Astrocyte (in vitro differentiated cells and primary cell): Measurements from ENCODE around the gene PLEK2. TPM values are rescaled to one million over a fixed set of nuclear protein-coding genes. Genes with fewer than 3 reads are reported as not detected.

Source experiments
- DNase-seq: peaks from one replicate; pipeline ENCODE4 v3.0.0-alpha.2; 2010; ENCODE audit warnings: low read depth
- FAIRE-seq: peaks from 2 replicates; lab custom pipeline; 2011; peaks lifted over from hg19 to GRCh38; lab: Jason Lieb, UNC
- H2AFZ ChIP-seq: 2 replicates; pipeline ENCODE4 v1.6.0; 2012; ENCODE audit warnings: low read depth, low read length, inconsistent platforms
- H3K27ac ChIP-seq: 2 replicates; pipeline ENCODE4 v1.5.1; 2011; ENCODE audit warnings: low read depth, low read length, inconsistent platforms
- H3K27me3 ChIP-seq: 2 replicates; pipeline ENCODE4 v1.6.0; 2011; ENCODE audit warnings: low read length, inconsistent platforms; ENCODE audit not compliant: insufficient read depth
- H3K36me3 ChIP-seq: 2 replicates; pipeline ENCODE4 v1.5.1; 2011; ENCODE audit warnings: low read length, inconsistent platforms; ENCODE audit not compliant: insufficient read depth
- H3K4me1 ChIP-seq: 2 replicates; pipeline ENCODE4 v1.5.1; 2011; ENCODE audit warnings: low read length, inconsistent platforms; ENCODE audit not compliant: insufficient read depth
- H3K4me2 ChIP-seq: 2 replicates; pipeline ENCODE4 v1.6.0; 2012; ENCODE audit warnings: low read length, inconsistent platforms
- H3K4me3 ChIP-seq: 2 replicates; pipeline ENCODE4 v1.5.1; 2011; ENCODE audit warnings: low read depth, mild to moderate bottlenecking, low read length, inconsistent platforms; ENCODE audit not compliant: insufficient read depth
- H3K79me2 ChIP-seq: 2 replicates; pipeline ENCODE4 v1.6.0; 2012; ENCODE audit warnings: mild to moderate bottlenecking, low read length, inconsistent platforms; ENCODE audit not compliant: insufficient read depth
- H3K9ac ChIP-seq: 2 replicates; pipeline ENCODE4 v1.6.0; 2012; ENCODE audit warnings: mild to moderate bottlenecking, low read length, inconsistent platforms
- H3K9me3 ChIP-seq: 2 replicates; pipeline ENCODE4 v1.5.1; 2012; ENCODE audit warnings: low read depth, mild to moderate bottlenecking, low read length, inconsistent platforms; ENCODE audit not compliant: insufficient read depth
- H4K20me1 ChIP-seq: 2 replicates; pipeline ENCODE4 v1.6.0; 2012; ENCODE audit warnings: low read length, inconsistent platforms; ENCODE audit not compliant: insufficient read depth
- H3K27ac Mint-ChIP-seq: one replicate; pipeline ENCODE4 v1.8.0; 2021; ENCODE audit warnings: mild to moderate bottlenecking, mixed read lengths; ENCODE audit not compliant: unreplicated experiment
- H3K27me3 Mint-ChIP-seq: one replicate; pipeline ENCODE4 v1.8.0; 2021; ENCODE audit warnings: low read depth, mixed read lengths; ENCODE audit not compliant: unreplicated experiment
- H3K36me3 Mint-ChIP-seq: one replicate; pipeline ENCODE4 v1.8.0; 2021; ENCODE audit warnings: low read depth, mixed read lengths; ENCODE audit not compliant: unreplicated experiment
- H3K4me1 Mint-ChIP-seq: one replicate; pipeline ENCODE4 v1.8.0; 2021; ENCODE audit warnings: low read depth, mixed read lengths; ENCODE audit not compliant: unreplicated experiment
- H3K4me3 Mint-ChIP-seq: one replicate; pipeline ENCODE4 v1.8.0; 2021; ENCODE audit warnings: mild to moderate bottlenecking, moderate library complexity, mixed read lengths; ENCODE audit not compliant: unreplicated experiment
- H3K9me3 Mint-ChIP-seq: one replicate; pipeline ENCODE4 v1.8.0; 2021; ENCODE audit warnings: mild to moderate bottlenecking, mixed read lengths; ENCODE audit not compliant: unreplicated experiment
- CTCF ChIP-seq: IDR thresholded peaks from 2 replicates; pipeline ENCODE4 v1.5.1; 2011; ENCODE audit warnings: low read depth, mild to moderate bottlenecking, inconsistent platforms, low read length, moderate library complexity; ENCODE audit not compliant: insufficient read depth
- EZH2 ChIP-seq: IDR thresholded peaks from 2 replicates; pipeline ENCODE4 v1.6.1; 2012; ENCODE audit warnings: mild to moderate bottlenecking, low read length, inconsistent platforms; ENCODE audit not compliant: insufficient read depth
- total RNA-seq: library from RNA; stranded (reverse); gene quantifications from 2 replicates; pipeline ENCODE4 v1.2.1, GENCODE V29; 2021

PLEK2 gene
- total RNA-seq, 1 donor from 2014 or later, result 1.3 TPM

GRCh38 chr14:67365476-67365875, 46.5 kb downstream of the PLEK2 start:
- no peaks in the 10 kb centered on the region for H3K9me3 ChIP-seq
- H3K27me3 ChIP-seq, result no peaks in the 10 kb centered on the region
- no peak overlapping the region for H3K9ac ChIP-seq
- H3K4me3 ChIP-seq, result no peak overlapping the region
- H3K27ac ChIP-seq, result no peak overlapping the region
- Mint-ChIP-seq H3K36me3 (no peaks in the 10 kb centered on the region), H3K9me3 (no peaks in the 10 kb centered on the region), H3K27me3 (no peaks in the 10 kb centered on the region), H3K27ac (no peak overlapping the region), H3K4me3 (no peak overlapping the region), H3K4me1 (peaks cover 7% of the 10 kb centered on the region)
- peaks cover 82% of the 10 kb centered on the region for H3K79me2 ChIP-seq
- TF ChIP-seq CTCF (no peak), EZH2 (no peak)
- no peak for DNase-seq
- H3K4me1 ChIP-seq, result peaks cover 9% of the 10 kb centered on the region
- FAIRE-seq, result no peak
- H3K36me3 ChIP-seq, result peaks cover 38% of the 10 kb centered on the region
- no peak overlapping the region for H3K4me2 ChIP-seq
- peaks cover 53% of the 10 kb centered on the region for H4K20me1 ChIP-seq
- H2AFZ ChIP-seq, result no peak overlapping the region

GRCh38 chr14:67360470-67361206, 51.3 kb downstream of the PLEK2 start:
- Histone ChIP-seq H3K4me2 (peak overlapping the region; percentile 96), H3K4me3 (peak overlapping the region; percentile 99), H3K4me1 (peaks cover 23% of the 10 kb centered on the region), H3K27ac (peak overlapping the region; percentile 99), H3K9me3 (no peaks in the 10 kb centered on the region), H2AFZ (peak overlapping the region; percentile 100), H3K36me3 (peaks cover 15% of the 10 kb centered on the region), H3K27me3 (no peaks in the 10 kb centered on the region), H3K79me2 (peaks cover 94% of the 10 kb centered on the region), H3K9ac (peak overlapping the region; percentile 98), H4K20me1 (peaks cover 75% of the 10 kb centered on the region)
- H3K4me1 Mint-ChIP-seq, result peaks cover 24% of the 10 kb centered on the region
- peak overlapping the region; percentile 97 for H3K4me3 Mint-ChIP-seq
- TF ChIP-seq EZH2, result no peak
- no peak for TF ChIP-seq CTCF
- FAIRE-seq (no peak), DNase-seq (no peak)
- H3K27me3 Mint-ChIP-seq, result no peaks in the 10 kb centered on the region
- no peaks in the 10 kb centered on the region for H3K9me3 Mint-ChIP-seq
- peak overlapping the region; percentile 99 for H3K27ac Mint-ChIP-seq
- H3K36me3 Mint-ChIP-seq, result no peaks in the 10 kb centered on the region
